Measurements from ENCODE around the gene RPGRIP1L. TPM values are rescaled to one million over a fixed set of nuclear protein-coding genes. Genes with fewer than 3 reads are reported as not detected.

The RPGRIP1L gene
- total RNA-seq, result 1 to 10 TPM; 4.2 to 4.3 TPM
- polyA plus RNA-seq, result 1 to 10 TPM; 1.3 to 3.5 TPM

DNA sequence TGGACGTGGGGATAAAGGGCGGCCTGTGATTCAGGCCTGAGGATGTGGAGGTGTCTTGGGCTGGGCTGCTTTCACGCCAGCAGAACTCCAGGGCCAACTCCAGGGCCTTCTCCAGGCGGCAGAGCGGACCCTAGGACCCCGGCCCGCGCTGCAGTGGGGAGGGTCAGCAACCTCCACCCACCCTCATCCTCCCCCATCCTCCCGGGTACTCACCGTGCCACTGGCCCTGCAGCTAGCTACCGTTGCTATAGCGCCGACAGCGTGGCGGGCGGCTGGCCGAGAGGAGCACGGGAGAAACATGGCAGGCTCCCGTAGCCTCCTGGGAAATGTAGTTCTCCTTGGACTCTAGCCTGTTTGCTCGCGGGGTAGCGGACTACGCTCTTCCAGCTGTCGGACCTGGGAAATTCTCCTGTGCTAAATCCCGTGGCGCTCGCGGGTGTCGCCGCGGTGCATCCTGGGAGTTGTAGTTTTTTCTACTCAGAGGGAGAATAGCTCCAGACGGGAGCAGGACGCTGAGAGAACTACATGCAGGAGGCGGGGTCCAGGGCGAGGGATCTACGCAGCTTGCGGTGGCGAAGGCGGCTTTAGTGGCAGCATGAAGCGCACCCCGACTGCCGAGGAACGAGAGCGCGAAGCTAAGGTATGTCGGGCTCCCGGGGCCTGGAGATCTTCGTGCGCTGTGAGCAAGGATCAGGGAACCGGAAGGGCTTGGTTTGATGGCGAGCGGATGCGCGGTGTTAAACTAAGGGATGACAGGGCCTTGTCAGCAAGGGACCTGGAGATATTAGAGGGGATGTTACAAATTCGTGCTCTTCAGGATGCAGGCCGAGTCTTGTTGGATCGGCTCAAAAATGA, at the start of gene RPGRIP1L, which contains the start of gene FTO:
TSS of gene RPGRIP1L (minus strand) at position 270 of the 855 bp plus-strand sequence. CDS start 3,136 bp downstream, outside the sequence.
TSS of gene FTO (plus strand) at position 567 of the 855 bp plus-strand sequence.
- DNase-seq, result peak; percentile 95 to 97 (median 96)
- Histone ChIP-seq H3K27me3 (ENCODE audit: insufficient read depth, low read length) (no peaks in the 10 kb centered on the region), H3K4me1 (ENCODE audit: insufficient read depth, low read length) (peaks cover 23% of the 10 kb centered on the region), H3K27ac (ENCODE audit: low read depth, low read length) (peak within 1 kb of the TSS; percentile 59), H3K36me3 (ENCODE audit: insufficient read depth, low read length) (no peaks in the 10 kb centered on the region), H3K4me3 (ENCODE audit: low read length in 2 of 2) (peak within 1 kb of the TSS; percentile 54 to 85), H3K9me3 (ENCODE audit: control insufficient read depth in 1 of 2, low read length in 2 of 2) (no peaks in the 10 kb centered on the region)
- H3K4me3 Mint-ChIP-seq, result peak within 1 kb of the TSS; percentile 96 to 100 (median 98)
- POLR2A ChIA-PET (ENCODE audit: partially characterized antibody), result interaction anchor here (0.7 to 1.4 kb wide), 7 partner anchors 39 to 649 kb away, joined by 3 to 6 read pairs (median 3); partner anchors contain the start of genes AKTIP and CHD9
- CTCF ChIA-PET (ENCODE audit: partially characterized antibody), result interaction anchor here (0.7 to 1.1 kb wide), 4 partner anchors 37 to 194 kb away, joined by 3 to 4 read pairs (median 3); no protein-coding TSS in a partner anchor
- H3K9me3 Mint-ChIP-seq, result no peaks in the 10 kb centered on the region
- H3K36me3 Mint-ChIP-seq, result peaks cover 4 to 6% of the 10 kb centered on the region in 2 donors
- H3K27me3 Mint-ChIP-seq, result no peaks in the 10 kb centered on the region
- peak within 1 kb of the TSS; percentile 90 to 99 (median 97) for H3K27ac Mint-ChIP-seq
- intact Hi-C loops (cut with micrococcal nuclease), result loop anchor here (1.0 to 5.0 kb wide), 5 partner anchors 119 to 573 kb away; partner anchors contain the start of genes AKTIP and RBL2
- peaks cover 22 to 47% (median 36%) of the 10 kb centered on the region in 4 donors for H3K4me1 Mint-ChIP-seq

DNA sequence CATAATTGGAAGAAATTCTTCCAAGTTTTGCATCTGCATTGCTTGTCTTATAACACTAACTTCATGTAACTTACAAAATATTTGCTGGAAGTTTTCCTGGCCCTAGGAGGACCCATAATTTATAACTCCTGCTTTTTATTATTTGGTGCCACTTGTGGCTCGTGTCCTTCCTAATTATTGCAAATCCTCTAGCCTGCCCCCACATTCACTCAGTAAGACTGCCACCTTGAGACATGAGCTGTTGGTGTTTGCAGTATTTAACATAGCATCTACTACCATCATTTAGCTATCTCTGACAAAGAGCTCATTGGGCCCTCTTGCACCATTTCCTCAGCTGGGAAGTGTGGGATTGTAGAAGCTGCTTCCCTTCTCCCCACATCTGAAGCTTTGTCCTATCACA, 49.8 kb upstream of the RPGRIP1L start:
- Histone ChIP-seq H3K36me3 (ENCODE audit: insufficient read depth, low read length) (no peaks in the 10 kb centered on the region), H3K27ac (ENCODE audit: low read depth, low read length) (no peak overlapping the region), H3K9me3 (ENCODE audit: control insufficient read depth in 1 of 2, low read length in 2 of 2) (no peaks in the 10 kb centered on the region), H3K27me3 (ENCODE audit: insufficient read depth, low read length) (no peaks in the 10 kb centered on the region), H3K4me1 (ENCODE audit: insufficient read depth, low read length) (no peaks in the 10 kb centered on the region), H3K4me3 (ENCODE audit: low read length in 2 of 2) (no peak overlapping the region)
- Mint-ChIP-seq H3K4me1 (peaks cover 12 to 21% (median 17%) of the 10 kb centered on the region in 4 donors), H3K36me3 (peaks cover 1 to 2% of the 10 kb centered on the region in 2 donors), H3K27ac (peak overlapping the region in 1 of 7 donors; percentile 14), H3K27me3 (no peaks in the 10 kb centered on the region), H3K9me3 (peaks cover 0 to 1% (median 0%) of the 10 kb centered on the region in 8 donors), H3K4me3 (no peak overlapping the region)
- CTCF ChIA-PET (ENCODE audit: partially characterized antibody), result interaction anchor here (0.6 to 2.5 kb wide), 2 partner anchors 10 to 66 kb away, joined by 4 to 24 read pairs; no protein-coding TSS in a partner anchor
- intact Hi-C loops (cut with micrococcal nuclease), result no loop called here
- POLR2A ChIA-PET (ENCODE audit: partially characterized antibody), result no interaction called here
- no peak for DNase-seq

DNA sequence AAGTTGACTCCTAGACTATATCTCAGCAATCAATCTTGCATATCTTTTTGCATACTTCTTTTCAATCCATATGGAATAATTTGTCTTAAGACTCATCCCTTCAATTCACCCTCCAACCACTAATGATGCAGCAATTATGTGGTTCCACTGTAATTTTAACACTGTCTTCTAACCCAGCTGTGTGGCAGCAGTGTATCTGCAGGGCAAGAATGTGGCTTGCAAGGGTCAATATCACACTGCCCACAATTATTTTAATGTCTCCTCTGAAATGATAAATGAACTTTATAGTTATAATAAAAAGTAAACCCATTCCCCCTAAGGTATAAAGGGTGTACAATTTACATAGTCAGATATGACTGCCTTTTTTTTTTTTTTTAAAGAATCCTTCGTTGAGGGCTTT, 48.9 kb upstream of the RPGRIP1L start:
- H3K27ac ChIP-seq (ENCODE audit: low read depth, low read length), result no peak overlapping the region
- Mint-ChIP-seq H3K36me3 (peaks cover 2 to 4% of the 10 kb centered on the region in 2 donors), H3K27ac (no peak overlapping the region), H3K4me1 (peaks cover 8 to 21% (median 13%) of the 10 kb centered on the region in 4 donors), H3K4me3 (no peak overlapping the region), H3K27me3 (no peaks in the 10 kb centered on the region), H3K9me3 (peaks cover 0 to 3% (median under 1%) of the 10 kb centered on the region in 8 donors)
- DNase-seq, result no peak
- no peaks in the 10 kb centered on the region for H3K36me3 ChIP-seq (ENCODE audit: insufficient read depth, low read length)
- intact Hi-C loops (cut with micrococcal nuclease), result no loop called here
- CTCF ChIA-PET (ENCODE audit: partially characterized antibody), result interaction anchor here (1.2 to 2.5 kb wide), 2 partner anchors 9 kb away, joined by 5 to 24 read pairs; no protein-coding TSS in a partner anchor
- H3K4me3 ChIP-seq (ENCODE audit: low read length in 2 of 2), result no peak overlapping the region
- H3K9me3 ChIP-seq (ENCODE audit: control insufficient read depth in 1 of 2, low read length in 2 of 2), result no peaks in the 10 kb centered on the region
- no peaks in the 10 kb centered on the region for H3K27me3 ChIP-seq (ENCODE audit: insufficient read depth, low read length)
- POLR2A ChIA-PET (ENCODE audit: partially characterized antibody), result no interaction called here
- no peaks in the 10 kb centered on the region for H3K4me1 ChIP-seq (ENCODE audit: insufficient read depth, low read length)

DNA sequence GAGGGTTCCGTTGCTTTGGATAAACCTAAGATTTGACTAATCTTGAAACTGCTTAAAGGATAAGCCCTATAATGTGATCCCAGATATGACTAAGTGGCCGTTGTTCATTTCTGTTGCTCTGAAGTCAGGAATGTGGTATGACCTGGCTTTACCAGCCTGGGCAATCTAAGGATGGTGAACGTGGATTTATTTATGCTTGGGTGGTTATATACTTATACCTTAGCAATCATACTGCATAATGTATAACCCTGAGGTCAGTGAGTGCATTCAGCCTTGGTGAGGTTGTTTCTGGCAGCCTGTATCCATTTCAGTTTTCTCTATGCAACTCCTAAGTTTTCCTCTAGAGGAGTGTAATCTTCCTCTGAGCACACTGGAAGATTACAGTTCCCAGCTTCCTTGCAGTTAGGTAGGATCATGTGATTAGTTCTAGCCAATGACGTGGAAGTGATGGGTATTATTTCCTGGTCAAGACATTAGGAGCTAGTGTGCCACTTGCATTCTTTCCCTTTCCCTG, 42.2 kb upstream of the RPGRIP1L start:
- intact Hi-C loops (cut with micrococcal nuclease), result no loop called here
- Mint-ChIP-seq H3K9me3 (peaks cover 0 to 8% (median under 1%) of the 10 kb centered on the region in 8 donors), H3K36me3 (peaks cover 2 to 9% of the 10 kb centered on the region in 2 donors), H3K27me3 (no peaks in the 10 kb centered on the region), H3K4me3 (peak overlapping the region in 2 of 8 donors; percentile 15 to 18), H3K4me1 (peaks cover 30 to 33% (median 31%) of the 10 kb centered on the region in 4 donors), H3K27ac (peak overlapping the region in 2 of 7 donors; percentile 43 to 53)
- Histone ChIP-seq H3K36me3 (ENCODE audit: insufficient read depth, low read length) (no peaks in the 10 kb centered on the region), H3K4me1 (ENCODE audit: insufficient read depth, low read length) (peaks cover 28% of the 10 kb centered on the region), H3K9me3 (ENCODE audit: control insufficient read depth in 1 of 2, low read length in 2 of 2) (no peaks in the 10 kb centered on the region), H3K4me3 (ENCODE audit: low read length in 2 of 2) (no peak overlapping the region), H3K27ac (ENCODE audit: low read depth, low read length) (no peak overlapping the region), H3K27me3 (ENCODE audit: insufficient read depth, low read length) (no peaks in the 10 kb centered on the region)
- DNase-seq, result no peak
- POLR2A ChIA-PET (ENCODE audit: partially characterized antibody), result no interaction called here
- CTCF ChIA-PET (ENCODE audit: partially characterized antibody), result no interaction called here

DNA sequence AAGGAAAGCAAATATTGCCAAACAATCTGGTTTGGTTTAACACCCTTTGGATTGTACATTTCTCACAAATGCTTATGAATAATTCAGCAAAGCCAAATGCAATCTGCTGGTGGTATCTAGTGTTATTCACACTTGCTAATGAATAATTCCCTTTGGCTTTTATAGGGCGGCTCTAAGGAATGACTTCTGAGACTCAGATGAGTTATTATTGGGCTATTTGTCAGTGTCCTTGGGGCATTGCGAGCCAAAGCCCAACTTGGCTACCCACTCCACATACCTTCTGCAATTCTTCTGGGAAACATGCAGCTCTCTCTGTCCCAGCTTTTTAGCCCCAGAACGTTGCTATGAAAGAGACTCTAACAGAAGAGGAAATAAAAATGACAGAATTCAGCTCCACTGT, 41.4 kb upstream of the RPGRIP1L start:
- peaks cover 31 to 33% (median 32%) of the 10 kb centered on the region in 4 donors for H3K4me1 Mint-ChIP-seq

DNA sequence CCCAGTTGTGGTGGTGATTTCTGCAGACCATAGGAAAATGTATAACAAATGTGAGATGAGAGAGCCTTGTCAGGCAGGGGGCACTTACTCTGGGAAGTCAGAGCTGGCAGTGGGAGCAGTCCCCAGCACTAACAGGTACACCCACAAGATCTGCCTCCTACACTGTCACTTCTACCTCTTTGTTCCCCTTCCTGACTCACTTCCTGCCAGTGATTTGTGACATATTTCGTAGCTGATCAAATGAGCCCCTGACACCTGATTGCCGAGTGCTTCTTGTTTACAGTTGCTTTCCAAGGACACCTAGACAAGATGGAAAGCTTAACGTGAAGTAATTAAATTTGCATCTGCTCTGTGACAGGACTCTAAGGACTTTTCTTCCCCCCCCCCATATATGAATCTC, 40.8 kb upstream of the RPGRIP1L start:
- CTCF ChIA-PET (ENCODE audit: partially characterized antibody), result interaction anchor here (1.5 to 3.2 kb wide), 6 partner anchors 7 to 33 kb away, joined by 5 to 24 read pairs (median 6); no protein-coding TSS in a partner anchor
- no peaks in the 10 kb centered on the region for H3K27me3 Mint-ChIP-seq
- peaks cover 0 to 8% (median under 1%) of the 10 kb centered on the region in 8 donors for H3K9me3 Mint-ChIP-seq
- no peaks in the 10 kb centered on the region for H3K27me3 ChIP-seq (ENCODE audit: insufficient read depth, low read length)
- intact Hi-C loops (cut with micrococcal nuclease), result loop anchor here (1.0 kb wide), 1 partner anchor 79 kb away; no protein-coding TSS in a partner anchor
- POLR2A ChIA-PET (ENCODE audit: partially characterized antibody), result no interaction called here
- H3K4me3 ChIP-seq (ENCODE audit: low read length in 2 of 2), result no peak overlapping the region
- H3K27ac Mint-ChIP-seq, result peak overlapping the region in 6 of 7 donors; percentile 15 to 89 (median 74)
- no peak overlapping the region for H3K27ac ChIP-seq (ENCODE audit: low read depth, low read length)
- DNase-seq, result peak; percentile 30 to 59 (median 39)
- H3K4me1 ChIP-seq (ENCODE audit: insufficient read depth, low read length), result peaks cover 28% of the 10 kb centered on the region
- no peaks in the 10 kb centered on the region for H3K9me3 ChIP-seq (ENCODE audit: control insufficient read depth in 1 of 2, low read length in 2 of 2)
- peaks cover 32 to 35% (median 34%) of the 10 kb centered on the region in 4 donors for H3K4me1 Mint-ChIP-seq
- H3K36me3 ChIP-seq (ENCODE audit: insufficient read depth, low read length), result no peaks in the 10 kb centered on the region
- H3K36me3 Mint-ChIP-seq, result peaks cover 2 to 9% of the 10 kb centered on the region in 2 donors
- H3K4me3 Mint-ChIP-seq, result peak overlapping the region; percentile 5 to 93 (median 65)

More for the DNA sequence above, 41.4 kb upstream of the RPGRIP1L start:
- no peaks in the 10 kb centered on the region for H3K36me3 ChIP-seq (ENCODE audit: insufficient read depth, low read length)
- H3K4me1 ChIP-seq (ENCODE audit: insufficient read depth, low read length), result peaks cover 28% of the 10 kb centered on the region
- CTCF ChIA-PET (ENCODE audit: partially characterized antibody), result interaction anchor here (2.0 to 3.2 kb wide), 3 partner anchors 9 to 15 kb away, joined by 5 to 24 read pairs (median 12); no protein-coding TSS in a partner anchor
- no peaks in the 10 kb centered on the region for H3K9me3 ChIP-seq (ENCODE audit: control insufficient read depth in 1 of 2, low read length in 2 of 2)
- no peak overlapping the region for H3K4me3 ChIP-seq (ENCODE audit: low read length in 2 of 2)
- DNase-seq, result no peak
- peaks cover 0 to 8% (median under 1%) of the 10 kb centered on the region in 8 donors for H3K9me3 Mint-ChIP-seq
- peaks cover 2 to 9% of the 10 kb centered on the region in 2 donors for H3K36me3 Mint-ChIP-seq
- H3K27me3 ChIP-seq (ENCODE audit: insufficient read depth, low read length), result no peaks in the 10 kb centered on the region
- H3K27ac Mint-ChIP-seq, result peak overlapping the region in 5 of 7 donors; percentile 14 to 82 (median 34)
- no peaks in the 10 kb centered on the region for H3K27me3 Mint-ChIP-seq
- intact Hi-C loops (cut with micrococcal nuclease), result no loop called here
- H3K4me3 Mint-ChIP-seq, result peak overlapping the region in 1 of 8 donors; percentile 18
- POLR2A ChIA-PET (ENCODE audit: partially characterized antibody), result no interaction called here
- no peak overlapping the region for H3K27ac ChIP-seq (ENCODE audit: low read depth, low read length)

Measured in CD4-positive, alpha-beta memory T cell (primary cell).